GM21529 (cell line): ENCODE measurements around the gene TFF1.

Experiments used
- ATAC-seq: cut with Tn5 transposase; IDR thresholded peaks from one replicate; pipeline ENCODE4 v1.9.1; 2021; ENCODE audit not compliant: unreplicated experiment

The TFF1 gene

GRCh38 chr21:42383331-42383730 is 17.0 kb upstream of the TFF1 start:
- no peak for ATAC-seq

GRCh38 chr21:42382915-42383314 is 16.6 kb upstream of the TFF1 start:
- no peak for ATAC-seq

DNA sequence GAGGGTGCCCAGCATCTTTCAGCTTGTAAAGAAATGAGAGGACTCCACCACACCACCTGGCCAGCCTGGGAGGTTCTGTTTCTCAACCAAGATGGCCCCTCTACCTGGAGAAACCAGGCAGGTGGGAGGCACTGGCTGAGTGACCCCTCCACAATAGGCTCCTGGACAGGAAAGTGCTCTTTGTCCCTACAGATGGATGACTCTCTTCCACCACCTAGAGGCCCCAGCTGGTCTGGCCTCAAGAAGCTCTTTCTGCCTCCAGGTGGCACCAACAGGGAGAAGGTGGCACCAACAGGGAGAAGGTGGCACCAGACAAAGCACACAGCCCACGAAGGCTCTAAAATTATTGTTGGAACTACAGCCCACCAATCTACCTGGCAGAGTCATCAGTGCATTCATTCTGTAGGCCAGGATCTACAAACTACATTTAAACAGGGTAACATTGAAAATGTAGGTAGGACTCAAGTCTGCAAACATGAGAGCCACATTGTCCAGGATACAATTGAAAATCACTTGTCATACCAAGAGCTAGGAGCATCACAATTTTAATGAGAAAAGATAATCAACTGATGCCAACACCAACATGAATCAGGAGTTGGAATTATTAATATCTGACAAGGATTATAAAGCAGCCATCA is 15.1 kb upstream of the TFF1 start:
- ATAC-seq = no peak

- ATAC-seq = no peak
These were observed 13.3 kb upstream of the TFF1 start for GRCh38 chr21:42379426-42380215.

DNA sequence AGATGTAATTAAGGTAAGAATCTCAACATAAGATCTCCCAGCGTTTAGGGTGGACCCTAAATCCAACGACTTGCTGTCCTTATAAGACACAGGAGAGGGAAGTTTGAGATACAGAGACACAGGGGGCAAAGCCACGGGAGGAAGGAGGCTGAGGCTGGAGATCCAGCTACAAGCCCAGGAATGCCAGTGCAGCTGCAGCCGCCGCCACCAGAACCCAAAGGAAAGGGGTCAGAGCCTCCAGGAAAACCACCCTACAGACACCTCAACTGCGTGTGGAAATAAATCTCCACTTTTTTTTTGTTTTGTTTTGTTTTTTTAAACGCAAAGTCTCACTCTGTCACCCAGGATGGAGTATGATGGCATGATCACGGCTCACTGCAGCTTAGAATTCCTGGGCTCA is 12.1 kb upstream of the TFF1 start:
- ATAC-seq = no peak

GRCh38 chr21:42377951-42378340 is 11.6 kb upstream of the TFF1 start:
- ATAC-seq = no peak

DNA sequence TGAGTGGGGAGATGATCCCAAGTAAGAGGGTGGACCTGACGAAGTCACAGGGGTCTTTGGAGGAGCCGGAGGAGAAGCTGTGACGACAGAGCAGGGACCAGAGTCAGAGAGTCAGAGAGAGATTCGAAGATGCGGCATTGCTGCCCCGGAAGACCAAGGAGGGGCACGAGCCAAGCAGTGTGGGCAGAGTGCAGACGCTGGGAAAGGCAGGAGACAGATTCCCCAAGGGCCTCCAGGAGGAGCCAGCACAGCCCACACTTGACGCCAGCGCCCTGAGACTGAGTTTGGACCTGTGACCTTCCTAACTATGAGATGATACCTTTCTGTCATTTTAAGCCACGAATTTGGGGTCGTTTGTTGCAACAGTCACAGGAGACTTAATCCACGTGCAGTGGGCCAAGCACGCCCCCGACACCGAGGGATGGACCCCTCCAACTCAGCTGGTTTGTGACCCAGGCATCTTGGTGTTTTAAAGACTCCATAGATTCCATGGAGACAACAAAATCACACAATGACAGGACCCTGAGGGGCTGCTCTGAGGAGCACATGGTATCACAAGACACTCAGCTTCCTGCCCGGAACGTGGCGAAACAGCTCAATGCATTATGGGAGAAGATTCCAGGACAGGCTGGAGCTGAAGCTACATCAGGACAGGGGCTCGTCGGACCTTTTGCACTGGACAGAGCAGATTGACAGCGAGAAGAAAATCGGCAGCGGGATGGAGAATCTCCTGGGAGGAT is 11.0 kb upstream of the TFF1 start:
- ATAC-seq = no peak

DNA sequence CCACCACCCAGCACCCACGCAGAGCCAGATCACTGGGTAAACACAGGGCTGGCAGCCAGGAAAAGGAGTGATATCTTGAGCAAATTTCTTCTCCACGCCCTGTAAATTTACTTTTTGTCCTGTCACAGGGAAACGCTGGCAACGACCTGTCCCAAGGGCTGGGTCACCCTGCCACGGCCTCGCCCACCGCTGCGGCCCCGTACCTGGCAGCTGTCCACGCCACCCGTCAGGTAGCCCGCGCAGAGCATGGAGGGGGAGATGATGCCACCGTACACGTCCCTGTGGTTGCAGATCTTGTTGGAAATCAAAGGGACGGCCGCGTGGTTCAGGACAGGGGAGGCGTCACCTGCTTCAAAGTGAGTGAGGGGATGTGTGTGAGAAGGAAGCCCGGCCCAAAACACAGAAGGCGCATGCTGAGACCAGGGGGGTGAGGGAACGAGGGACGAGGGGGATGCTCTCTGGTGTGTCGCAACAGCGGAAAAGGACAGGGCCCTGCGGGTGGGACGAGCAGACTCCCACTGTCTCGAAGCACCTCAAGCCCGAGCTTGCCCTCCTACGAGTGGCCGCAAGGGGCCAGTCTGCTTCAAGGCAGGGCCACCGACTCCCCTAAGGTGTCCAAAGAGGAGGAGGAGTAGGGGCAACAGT is 10.1 kb upstream of the TFF1 start:
- ATAC-seq = no peak

DNA sequence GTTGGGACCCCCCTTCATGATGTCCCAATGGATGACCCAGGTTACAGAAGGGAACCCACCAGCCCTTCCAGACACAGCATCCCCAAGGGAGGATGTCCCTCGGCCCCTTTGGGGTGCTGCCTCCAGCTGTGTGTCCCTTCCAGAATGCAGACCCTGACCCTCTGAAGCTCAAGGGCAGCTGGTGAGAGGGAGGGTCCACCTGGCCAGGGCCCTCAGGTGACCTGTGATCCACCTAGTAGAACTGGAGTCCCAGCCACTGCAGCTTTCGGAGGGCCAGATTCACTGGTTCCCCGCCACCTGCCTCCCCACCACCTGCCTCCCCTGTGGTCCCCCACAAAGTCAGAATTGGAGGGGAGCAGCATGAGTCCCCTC is 9.6 kb upstream of the TFF1 start:
- ATAC-seq = no peak

GRCh38 chr21:42375506-42375905 is 9.2 kb upstream of the TFF1 start:
- ATAC-seq = no peak

GRCh38 chr21:42374864-42375499 is 8.6 kb upstream of the TFF1 start:
- no peak for ATAC-seq

DNA sequence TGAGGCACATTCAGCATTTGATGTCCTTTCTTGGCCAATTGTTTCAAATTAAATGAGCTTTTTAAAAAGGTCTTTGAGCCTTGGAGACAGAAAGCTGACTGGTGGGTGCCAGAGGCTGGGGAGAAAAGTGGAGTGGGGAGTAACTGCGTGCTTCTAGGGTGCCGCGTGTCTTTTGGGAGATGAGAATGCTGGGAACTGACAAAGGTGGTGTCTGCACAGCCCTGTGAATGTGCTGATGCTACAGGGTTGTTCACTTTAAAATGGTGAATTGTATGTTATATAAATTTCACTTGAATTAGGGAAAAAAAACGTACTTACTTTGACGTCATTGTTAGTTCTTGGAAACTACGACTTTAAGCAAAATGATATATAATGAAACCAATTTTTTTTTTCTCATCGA is 8.1 kb upstream of the TFF1 start:
- no peak for ATAC-seq

DNA sequence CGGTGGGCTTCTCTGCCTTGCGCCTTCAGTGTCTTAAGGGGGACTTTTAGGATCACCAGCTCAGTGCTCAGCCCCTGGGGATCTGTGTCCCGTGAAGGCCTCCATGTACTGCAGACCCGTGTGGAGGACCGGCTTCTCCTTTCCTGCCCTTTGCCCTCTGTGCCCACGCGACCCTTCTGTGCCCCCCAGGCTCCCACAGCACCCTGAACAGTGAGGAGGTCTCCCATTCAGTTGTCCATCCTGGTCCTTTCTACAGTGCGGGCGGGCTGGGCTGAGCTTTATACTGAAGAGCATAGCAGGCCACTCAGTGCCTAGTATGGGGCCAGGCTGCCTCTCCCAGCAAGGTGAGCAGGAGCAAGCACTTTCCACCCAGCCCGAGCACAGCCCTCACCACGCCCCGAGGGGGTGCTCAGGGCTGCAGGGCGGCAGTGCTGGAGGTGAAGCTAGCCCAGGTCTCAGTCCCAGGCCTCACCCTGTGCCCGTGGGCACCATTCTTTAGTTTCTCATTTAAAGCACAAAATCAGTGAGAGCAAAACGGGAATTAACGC is 7.6 kb upstream of the TFF1 start:
- ATAC-seq = no peak

GRCh38 chr21:42373196-42373907 is 7.0 kb upstream of the TFF1 start:
- no peak for ATAC-seq

DNA sequence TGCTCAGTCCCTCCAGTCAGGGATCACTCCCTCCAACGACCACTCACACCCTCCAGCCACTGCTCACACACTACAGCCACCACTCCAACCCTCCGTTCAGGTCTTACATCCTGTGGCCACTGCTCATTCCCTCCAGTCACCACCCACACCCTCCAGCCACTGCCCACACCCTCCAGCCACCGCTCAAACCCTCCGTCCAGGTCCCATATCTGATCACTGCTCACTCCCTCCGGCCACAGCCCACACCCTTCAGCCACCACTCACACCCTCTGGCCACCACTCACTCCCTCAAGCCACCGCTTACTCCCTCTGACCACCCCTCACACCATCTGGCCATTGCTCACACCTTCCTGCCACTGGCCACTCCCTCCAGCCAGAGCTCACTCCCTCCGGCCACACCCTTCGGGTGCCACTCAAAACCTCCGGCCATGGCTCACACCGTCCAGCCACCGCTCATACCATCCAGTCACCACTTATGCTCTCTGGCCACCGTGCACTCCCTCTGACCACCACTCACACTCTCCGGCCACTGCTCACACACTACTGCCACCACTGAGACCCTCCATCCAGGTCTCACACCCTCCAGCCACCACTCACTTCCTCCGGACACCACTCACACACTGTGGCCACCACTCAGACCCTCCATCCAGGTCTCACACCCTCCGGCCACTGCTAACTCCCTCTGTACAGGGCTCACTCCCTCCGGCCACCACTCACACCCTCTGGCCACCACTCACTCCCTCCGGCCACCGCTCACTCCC is 4.7 kb upstream of the TFF1 start:
- no peak for ATAC-seq

DNA sequence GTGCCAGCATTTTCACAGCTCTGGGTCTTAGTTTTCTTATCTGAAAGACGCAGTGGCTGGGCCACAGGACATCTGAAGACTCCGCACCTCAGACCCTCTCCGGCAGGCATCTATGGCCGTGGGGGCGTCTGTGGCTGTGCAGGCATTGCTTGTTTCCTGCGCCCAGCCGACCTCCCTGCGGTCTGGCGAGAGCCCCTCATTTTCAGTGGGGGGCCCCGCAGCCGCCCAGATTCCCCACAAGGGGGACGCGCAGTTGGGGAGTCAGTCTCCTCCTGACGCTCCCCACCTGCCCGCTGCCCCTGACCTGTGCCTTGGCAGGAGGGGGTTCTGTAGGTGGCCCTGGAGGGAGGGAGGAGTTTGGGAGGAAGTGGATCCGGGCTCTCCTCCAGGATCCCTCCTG is 3.5 kb upstream of the TFF1 start:
- ATAC-seq = no peak

- ATAC-seq = no peak
These were observed 1.2 kb upstream of the TFF1 start for GRCh38 chr21:42367367-42368165.

- no peak for ATAC-seq
These were observed 565 bp downstream of the TFF1 start for GRCh38 chr21:42365770-42366169.
